Central memory CD4-positive, alpha-beta T cell (primary cell): ENCODE data around the gene PRKAG2.

Experiments
- DNase-seq: peaks from one replicate; pipeline ENCODE4 v3.0.0; 2022

The PRKAG2 gene

GRCh38 chr7:151814400-151815009 is 62.4 kb downstream of the PRKAG2 start:
- no peak for DNase-seq

GRCh38 chr7:151813997-151814396 is 62.9 kb downstream of the PRKAG2 start:
- DNase-seq = no peak

- DNase-seq = no peak
Measured at GRCh38 chr7:151813445-151813844, 63.5 kb downstream of the PRKAG2 start.

- no peak for DNase-seq
Measured at GRCh38 chr7:151812967-151813366, 63.9 kb downstream of the PRKAG2 start.

GRCh38 chr7:151810441-151811232 is 66.3 kb downstream of the PRKAG2 start:
- DNase-seq = no peak

GRCh38 chr7:151809864-151810170 is 67.1 kb downstream of the PRKAG2 start:
- DNase-seq = no peak

GRCh38 chr7:151809146-151809863 is 67.6 kb downstream of the PRKAG2 start:
- no peak for DNase-seq

- DNase-seq = no peak
Measured at GRCh38 chr7:151808400-151809145, 68.3 kb downstream of the PRKAG2 start.

- DNase-seq = no peak
Measured at GRCh38 chr7:151807846-151808245, 69.1 kb downstream of the PRKAG2 start.

- DNase-seq = no peak
Measured at GRCh38 chr7:151806952-151807775, 69.8 kb downstream of the PRKAG2 start.

- DNase-seq = no peak
Measured at GRCh38 chr7:151806204-151806603, 70.7 kb downstream of the PRKAG2 start.

GRCh38 chr7:151805191-151805590 is 71.7 kb downstream of the PRKAG2 start:
- no peak for DNase-seq

- no peak for DNase-seq
Measured at GRCh38 chr7:151804756-151805155, 72.2 kb downstream of the PRKAG2 start.

GRCh38 chr7:151803841-151804240 is 73.1 kb downstream of the PRKAG2 start:
- DNase-seq = no peak

- DNase-seq = no peak
Measured at GRCh38 chr7:151802469-151802846, 74.5 kb downstream of the PRKAG2 start.

- DNase-seq = no peak
Measured at GRCh38 chr7:151801782-151802468, 75.0 kb downstream of the PRKAG2 start.

- no peak for DNase-seq
Measured at GRCh38 chr7:151801291-151801690, 75.6 kb downstream of the PRKAG2 start.

GRCh38 chr7:151800861-151801260 is 76.1 kb downstream of the PRKAG2 start:
- DNase-seq = no peak

- DNase-seq = no peak
Measured at GRCh38 chr7:151800391-151800790, 76.5 kb downstream of the PRKAG2 start.

GRCh38 chr7:151799506-151799905 is 77.4 kb downstream of the PRKAG2 start:
- no peak for DNase-seq

- DNase-seq = no peak
Measured at GRCh38 chr7:151798851-151799448, 78.0 kb downstream of the PRKAG2 start.
